ENCODE measurements around the gene TMPRSS11E.
"Not testable (repeated sequence)": the region's sequence is repeated elsewhere in the genome, so short reads cannot be mapped to it uniquely, and the experiment has no call there.

The TMPRSS11E gene

GRCh38 chr4:68522232-68522631, 75.0 kb downstream of the TMPRSS11E start:
- H3K27me3 ChIP-seq (ENCODE audit: control insufficient read depth, insufficient read depth, low read length); H3K9ac ChIP-seq (ENCODE audit: low read length); H3K4me3 ChIP-seq (ENCODE audit: low read length); H3K27ac ChIP-seq (ENCODE audit: low read depth, low read length); H3K4me1 ChIP-seq (ENCODE audit: control insufficient read depth, insufficient read depth, low read length); H3K36me3 ChIP-seq (ENCODE audit: control insufficient read depth, insufficient read depth, low read length): not testable (repeated sequence)

GRCh38 chr4:68535974-68536373, 88.7 kb downstream of the TMPRSS11E start:
- Histone ChIP-seq H3K27ac (ENCODE audit: low read depth, low read length) (no peak overlapping the region), H3K4me1 (ENCODE audit: control insufficient read depth, insufficient read depth, low read length) (no peaks in the 10 kb centered on the region), H3K36me3 (ENCODE audit: control insufficient read depth, insufficient read depth, low read length) (no peaks in the 10 kb centered on the region), H3K4me3 (ENCODE audit: low read length) (no peak overlapping the region), H3K27me3 (ENCODE audit: control insufficient read depth, insufficient read depth, low read length) (no peaks in the 10 kb centered on the region), H3K9ac (ENCODE audit: low read length) (no peak overlapping the region)

GRCh38 chr4:68536375-68536774, 89.1 kb downstream of the TMPRSS11E start:
- Histone ChIP-seq H3K9ac (ENCODE audit: low read length) (no peak overlapping the region), H3K27me3 (ENCODE audit: control insufficient read depth, insufficient read depth, low read length) (no peaks in the 10 kb centered on the region), H3K27ac (ENCODE audit: low read depth, low read length) (no peak overlapping the region), H3K4me3 (ENCODE audit: low read length) (no peak overlapping the region), H3K4me1 (ENCODE audit: control insufficient read depth, insufficient read depth, low read length) (no peaks in the 10 kb centered on the region), H3K36me3 (ENCODE audit: control insufficient read depth, insufficient read depth, low read length) (no peaks in the 10 kb centered on the region)

GRCh38 chr4:68542742-68543141, 95.5 kb downstream of the TMPRSS11E start:
- H3K36me3 ChIP-seq (ENCODE audit: control insufficient read depth, insufficient read depth, low read length); H3K27me3 ChIP-seq (ENCODE audit: control insufficient read depth, insufficient read depth, low read length); H3K9ac ChIP-seq (ENCODE audit: low read length); H3K4me3 ChIP-seq (ENCODE audit: low read length); H3K4me1 ChIP-seq (ENCODE audit: control insufficient read depth, insufficient read depth, low read length); H3K27ac ChIP-seq (ENCODE audit: low read depth, low read length): not testable (repeated sequence)
